GM23338 (cell line): Measurements from ENCODE around the gene BZW2.

ENCODE experiments used
- CREB1 ChIP-seq: fragments of 250-450 bp; sonication (Bioruptor Pico); IDR thresholded peaks from 2 replicates; pipeline ENCODE4 v1.5.0; 2020; ENCODE audit warnings: low read depth, mild to moderate bottlenecking, moderate library complexity
- EZH2 ChIP-seq: fragments of 200-600 bp; sonication (generic); IDR thresholded peaks from one replicate; pipeline ENCODE4 v1.8.0; 2017; ENCODE audit warnings: antibody characterized with exemption, mild to moderate bottlenecking, low read depth; ENCODE audit not compliant: unreplicated experiment
- EZH2phosphoT487 ChIP-seq: fragments of 200-600 bp; sonication (generic); IDR thresholded peaks from one replicate; pipeline ENCODE4 v1.8.1; 2018; ENCODE audit warnings: antibody characterized with exemption; ENCODE audit not compliant: unreplicated experiment
- JUNB ChIP-seq: IDR thresholded peaks from one replicate; pipeline ENCODE4 v1.6.1; 2016; ENCODE audit warnings: antibody characterized with exemption; ENCODE audit not compliant: unreplicated experiment
- NANOG ChIP-seq: IDR thresholded peaks from 2 replicates; pipeline ENCODE4 v1.6.1; 2016; ENCODE audit warnings: antibody characterized with exemption, borderline replicate concordance
- POLR2AphosphoS5 ChIP-seq: IDR thresholded peaks from 2 replicates; pipeline ENCODE4 v1.6.1; 2016; ENCODE audit warnings: antibody characterized with exemption, low read depth
- ZNF114 ChIP-seq: fragments of 250-450 bp; sonication (Bioruptor Pico); IDR thresholded peaks from 2 replicates; pipeline ENCODE4 v1.5.0; 2020; ENCODE audit warnings: mild to moderate bottlenecking, moderate library complexity
- ZNF331 ChIP-seq: fragments of 250-450 bp; sonication (Bioruptor Pico); IDR thresholded peaks from 2 replicates; pipeline ENCODE4 v1.5.0; 2020; ENCODE audit warnings: low read depth, mild to moderate bottlenecking, moderate library complexity
- TF ChIP-seq, protein P1 (sequence below), 2 experiments: fragments of 200-600 bp in 1 of 2; sonication (generic) in 1 of 2; conservative IDR thresholded peaks; 2 replicates each; pipeline versions ENCODE4 v1.5.1 to v1.6.1; 2016 to 2017; ENCODE audit warnings: antibody characterized with exemption in 2 of 2, low read depth in 2 of 2, mild to moderate bottlenecking in 2 of 2, moderate library complexity in 1 of 2
- TF ChIP-seq, protein P2 (sequence below): IDR thresholded peaks from 2 replicates; pipeline ENCODE4 v1.6.1; 2016; ENCODE audit warnings: antibody characterized with exemption
- TF ChIP-seq, protein P3 (sequence below): IDR thresholded peaks from one replicate; pipeline ENCODE4 v1.6.1; 2018; ENCODE audit warnings: antibody characterized with exemption; ENCODE audit not compliant: unreplicated experiment
- TF ChIP-seq, protein P4 (sequence below): fragments of 250-450 bp; sonication (Bioruptor Pico); IDR thresholded peaks from 2 replicates; pipeline ENCODE4 v1.5.0; 2020; ENCODE audit warnings: mild to moderate bottlenecking, moderate library complexity

DNA sequence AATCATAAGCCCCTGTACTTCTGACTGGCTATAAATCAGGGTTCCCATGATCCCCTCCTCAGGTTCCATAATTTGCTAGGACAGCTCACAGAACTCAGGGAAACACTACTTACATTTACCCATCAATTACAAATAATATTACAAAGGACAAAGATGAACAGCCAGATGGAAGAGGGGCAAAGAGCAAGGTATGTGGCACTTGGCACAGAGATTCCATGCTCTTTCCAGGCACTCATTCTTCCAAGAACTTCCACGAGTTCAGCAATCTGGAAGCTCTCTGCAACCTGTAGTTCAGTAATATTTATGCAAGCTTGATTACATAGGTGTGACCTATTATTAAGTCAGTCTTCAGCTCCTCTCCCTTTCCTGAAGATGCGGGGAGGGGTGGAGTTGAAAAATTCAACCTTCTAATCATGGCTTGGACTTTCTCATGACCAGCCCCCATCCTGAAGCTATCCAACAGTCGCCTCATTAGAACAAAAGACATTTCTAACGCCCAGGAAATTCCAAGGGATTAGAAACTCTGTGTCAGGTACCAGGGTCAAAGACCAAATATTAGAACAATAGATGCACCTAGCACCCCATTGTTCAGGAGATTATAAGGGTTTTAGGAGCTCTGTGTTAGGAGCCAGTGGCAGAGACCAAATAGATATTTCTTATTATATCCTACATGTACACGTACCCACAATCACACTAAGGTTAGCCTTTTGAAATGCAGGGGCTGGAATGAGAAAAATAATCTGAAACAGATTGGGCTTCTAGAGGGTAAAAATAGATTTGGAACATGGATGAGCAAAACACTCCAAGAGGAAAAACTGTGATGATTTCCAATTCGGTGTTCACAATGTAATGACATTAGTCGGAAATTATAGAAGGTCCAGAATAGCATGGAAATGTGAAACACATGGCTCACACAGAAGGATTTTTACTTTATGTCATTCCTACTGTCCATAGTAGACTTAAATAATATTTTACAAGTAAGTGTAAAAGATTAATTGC is 7.4 kb upstream of the BZW2 start:
- TF ChIP-seq, protein P1, sequence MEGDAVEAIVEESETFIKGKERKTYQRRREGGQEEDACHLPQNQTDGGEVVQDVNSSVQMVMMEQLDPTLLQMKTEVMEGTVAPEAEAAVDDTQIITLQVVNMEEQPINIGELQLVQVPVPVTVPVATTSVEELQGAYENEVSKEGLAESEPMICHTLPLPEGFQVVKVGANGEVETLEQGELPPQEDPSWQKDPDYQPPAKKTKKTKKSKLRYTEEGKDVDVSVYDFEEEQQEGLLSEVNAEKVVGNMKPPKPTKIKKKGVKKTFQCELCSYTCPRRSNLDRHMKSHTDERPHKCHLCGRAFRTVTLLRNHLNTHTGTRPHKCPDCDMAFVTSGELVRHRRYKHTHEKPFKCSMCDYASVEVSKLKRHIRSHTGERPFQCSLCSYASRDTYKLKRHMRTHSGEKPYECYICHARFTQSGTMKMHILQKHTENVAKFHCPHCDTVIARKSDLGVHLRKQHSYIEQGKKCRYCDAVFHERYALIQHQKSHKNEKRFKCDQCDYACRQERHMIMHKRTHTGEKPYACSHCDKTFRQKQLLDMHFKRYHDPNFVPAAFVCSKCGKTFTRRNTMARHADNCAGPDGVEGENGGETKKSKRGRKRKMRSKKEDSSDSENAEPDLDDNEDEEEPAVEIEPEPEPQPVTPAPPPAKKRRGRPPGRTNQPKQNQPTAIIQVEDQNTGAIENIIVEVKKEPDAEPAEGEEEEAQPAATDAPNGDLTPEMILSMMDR (conservative IDR thresholded peaks at IDR 0.05; ENCODE audit: low read depth in 2 of 2): no peak
- TF ChIP-seq, protein P2, sequence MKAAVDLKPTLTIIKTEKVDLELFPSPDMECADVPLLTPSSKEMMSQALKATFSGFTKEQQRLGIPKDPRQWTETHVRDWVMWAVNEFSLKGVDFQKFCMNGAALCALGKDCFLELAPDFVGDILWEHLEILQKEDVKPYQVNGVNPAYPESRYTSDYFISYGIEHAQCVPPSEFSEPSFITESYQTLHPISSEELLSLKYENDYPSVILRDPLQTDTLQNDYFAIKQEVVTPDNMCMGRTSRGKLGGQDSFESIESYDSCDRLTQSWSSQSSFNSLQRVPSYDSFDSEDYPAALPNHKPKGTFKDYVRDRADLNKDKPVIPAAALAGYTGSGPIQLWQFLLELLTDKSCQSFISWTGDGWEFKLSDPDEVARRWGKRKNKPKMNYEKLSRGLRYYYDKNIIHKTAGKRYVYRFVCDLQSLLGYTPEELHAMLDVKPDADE: no peak
- TF ChIP-seq EZH2: no peak
- TF ChIP-seq JUNB: no peak
- TF ChIP-seq, protein P3, sequence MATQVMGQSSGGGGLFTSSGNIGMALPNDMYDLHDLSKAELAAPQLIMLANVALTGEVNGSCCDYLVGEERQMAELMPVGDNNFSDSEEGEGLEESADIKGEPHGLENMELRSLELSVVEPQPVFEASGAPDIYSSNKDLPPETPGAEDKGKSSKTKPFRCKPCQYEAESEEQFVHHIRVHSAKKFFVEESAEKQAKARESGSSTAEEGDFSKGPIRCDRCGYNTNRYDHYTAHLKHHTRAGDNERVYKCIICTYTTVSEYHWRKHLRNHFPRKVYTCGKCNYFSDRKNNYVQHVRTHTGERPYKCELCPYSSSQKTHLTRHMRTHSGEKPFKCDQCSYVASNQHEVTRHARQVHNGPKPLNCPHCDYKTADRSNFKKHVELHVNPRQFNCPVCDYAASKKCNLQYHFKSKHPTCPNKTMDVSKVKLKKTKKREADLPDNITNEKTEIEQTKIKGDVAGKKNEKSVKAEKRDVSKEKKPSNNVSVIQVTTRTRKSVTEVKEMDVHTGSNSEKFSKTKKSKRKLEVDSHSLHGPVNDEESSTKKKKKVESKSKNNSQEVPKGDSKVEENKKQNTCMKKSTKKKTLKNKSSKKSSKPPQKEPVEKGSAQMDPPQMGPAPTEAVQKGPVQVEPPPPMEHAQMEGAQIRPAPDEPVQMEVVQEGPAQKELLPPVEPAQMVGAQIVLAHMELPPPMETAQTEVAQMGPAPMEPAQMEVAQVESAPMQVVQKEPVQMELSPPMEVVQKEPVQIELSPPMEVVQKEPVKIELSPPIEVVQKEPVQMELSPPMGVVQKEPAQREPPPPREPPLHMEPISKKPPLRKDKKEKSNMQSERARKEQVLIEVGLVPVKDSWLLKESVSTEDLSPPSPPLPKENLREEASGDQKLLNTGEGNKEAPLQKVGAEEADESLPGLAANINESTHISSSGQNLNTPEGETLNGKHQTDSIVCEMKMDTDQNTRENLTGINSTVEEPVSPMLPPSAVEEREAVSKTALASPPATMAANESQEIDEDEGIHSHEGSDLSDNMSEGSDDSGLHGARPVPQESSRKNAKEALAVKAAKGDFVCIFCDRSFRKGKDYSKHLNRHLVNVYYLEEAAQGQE: no peak
- no peak for TF ChIP-seq POLR2AphosphoS5
- no peak for TF ChIP-seq NANOG
- no peak for TF ChIP-seq EZH2phosphoT487
- TF ChIP-seq ZNF114 (CRISPR knock-in tag): no peak
- no peak for TF ChIP-seq ZNF331 (CRISPR knock-in tag)
- no peak for TF ChIP-seq CREB1 (CRISPR knock-in tag)
- TF ChIP-seq, protein P4, sequence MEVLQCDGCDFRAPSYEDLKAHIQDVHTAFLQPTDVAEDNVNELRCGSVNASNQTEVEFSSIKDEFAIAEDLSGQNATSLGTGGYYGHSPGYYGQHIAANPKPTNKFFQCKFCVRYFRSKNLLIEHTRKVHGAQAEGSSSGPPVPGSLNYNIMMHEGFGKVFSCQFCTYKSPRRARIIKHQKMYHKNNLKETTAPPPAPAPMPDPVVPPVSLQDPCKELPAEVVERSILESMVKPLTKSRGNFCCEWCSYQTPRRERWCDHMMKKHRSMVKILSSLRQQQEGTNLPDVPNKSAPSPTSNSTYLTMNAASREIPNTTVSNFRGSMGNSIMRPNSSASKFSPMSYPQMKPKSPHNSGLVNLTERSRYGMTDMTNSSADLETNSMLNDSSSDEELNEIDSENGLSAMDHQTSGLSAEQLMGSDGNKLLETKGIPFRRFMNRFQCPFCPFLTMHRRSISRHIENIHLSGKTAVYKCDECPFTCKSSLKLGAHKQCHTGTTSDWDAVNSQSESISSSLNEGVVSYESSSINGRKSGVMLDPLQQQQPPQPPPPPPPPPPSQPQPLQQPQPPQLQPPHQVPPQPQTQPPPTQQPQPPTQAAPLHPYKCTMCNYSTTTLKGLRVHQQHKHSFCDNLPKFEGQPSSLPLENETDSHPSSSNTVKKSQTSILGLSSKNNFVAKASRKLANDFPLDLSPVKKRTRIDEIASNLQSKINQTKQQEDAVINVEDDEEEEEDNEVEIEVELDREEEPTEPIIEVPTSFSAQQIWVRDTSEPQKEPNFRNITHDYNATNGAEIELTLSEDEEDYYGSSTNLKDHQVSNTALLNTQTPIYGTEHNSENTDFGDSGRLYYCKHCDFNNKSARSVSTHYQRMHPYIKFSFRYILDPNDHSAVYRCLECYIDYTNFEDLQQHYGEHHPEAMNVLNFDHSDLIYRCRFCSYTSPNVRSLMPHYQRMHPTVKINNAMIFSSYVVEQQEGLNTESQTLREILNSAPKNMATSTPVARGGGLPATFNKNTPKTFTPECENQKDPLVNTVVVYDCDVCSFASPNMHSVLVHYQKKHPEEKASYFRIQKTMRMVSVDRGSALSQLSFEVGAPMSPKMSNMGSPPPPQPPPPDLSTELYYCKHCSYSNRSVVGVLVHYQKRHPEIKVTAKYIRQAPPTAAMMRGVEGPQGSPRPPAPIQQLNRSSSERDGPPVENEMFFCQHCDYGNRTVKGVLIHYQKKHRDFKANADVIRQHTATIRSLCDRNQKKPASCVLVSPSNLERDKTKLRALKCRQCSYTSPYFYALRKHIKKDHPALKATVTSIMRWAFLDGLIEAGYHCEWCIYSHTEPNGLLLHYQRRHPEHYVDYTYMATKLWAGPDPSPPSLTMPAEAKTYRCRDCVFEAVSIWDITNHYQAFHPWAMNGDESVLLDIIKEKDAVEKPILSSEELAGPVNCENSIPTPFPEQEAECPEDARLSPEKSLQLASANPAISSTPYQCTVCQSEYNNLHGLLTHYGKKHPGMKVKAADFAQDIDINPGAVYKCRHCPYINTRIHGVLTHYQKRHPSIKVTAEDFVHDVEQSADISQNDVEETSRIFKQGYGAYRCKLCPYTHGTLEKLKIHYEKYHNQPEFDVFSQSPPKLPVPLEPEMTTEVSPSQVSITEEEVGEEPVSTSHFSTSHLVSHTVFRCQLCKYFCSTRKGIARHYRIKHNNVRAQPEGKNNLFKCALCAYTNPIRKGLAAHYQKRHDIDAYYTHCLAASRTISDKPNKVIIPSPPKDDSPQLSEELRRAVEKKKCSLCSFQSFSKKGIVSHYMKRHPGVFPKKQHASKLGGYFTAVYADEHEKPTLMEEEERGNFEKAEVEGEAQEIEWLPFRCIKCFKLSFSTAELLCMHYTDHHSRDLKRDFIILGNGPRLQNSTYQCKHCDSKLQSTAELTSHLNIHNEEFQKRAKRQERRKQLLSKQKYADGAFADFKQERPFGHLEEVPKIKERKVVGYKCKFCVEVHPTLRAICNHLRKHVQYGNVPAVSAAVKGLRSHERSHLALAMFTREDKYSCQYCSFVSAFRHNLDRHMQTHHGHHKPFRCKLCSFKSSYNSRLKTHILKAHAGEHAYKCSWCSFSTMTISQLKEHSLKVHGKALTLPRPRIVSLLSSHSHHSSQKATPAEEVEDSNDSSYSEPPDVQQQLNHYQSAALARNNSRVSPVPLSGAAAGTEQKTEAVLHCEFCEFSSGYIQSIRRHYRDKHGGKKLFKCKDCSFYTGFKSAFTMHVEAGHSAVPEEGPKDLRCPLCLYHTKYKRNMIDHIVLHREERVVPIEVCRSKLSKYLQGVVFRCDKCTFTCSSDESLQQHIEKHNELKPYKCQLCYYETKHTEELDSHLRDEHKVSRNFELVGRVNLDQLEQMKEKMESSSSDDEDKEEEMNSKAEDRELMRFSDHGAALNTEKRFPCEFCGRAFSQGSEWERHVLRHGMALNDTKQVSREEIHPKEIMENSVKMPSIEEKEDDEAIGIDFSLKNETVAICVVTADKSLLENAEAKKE (CRISPR knock-in tag): no peak
